ENCODE measurements around the gene APCS. TPM values are rescaled to one million over a fixed set of nuclear protein-coding genes. Genes with fewer than 3 reads are reported as not detected.

APCS gene
- total RNA-seq, 2 donors from 2014 or later: 0.84 TPM; not detected in 1

- H3K4me1 ChIP-seq: no peaks in the 10 kb centered on the region
- no peak overlapping the region for H3K9ac ChIP-seq (ENCODE audit: low read depth in 2 of 2, low read length in 2 of 2)
- no peak for TF ChIP-seq CTCF (IDR thresholded peaks at IDR 0.05)
- no peaks in the 10 kb centered on the region for H3K27me3 ChIP-seq
- intact Hi-C loops (cut with DNase I): no loop called here
- no peak for DNase-seq
- H3K4me3 ChIP-seq: no peak overlapping the region
- H3K9me3 ChIP-seq: no peaks in the 10 kb centered on the region
- no peak overlapping the region for H3K27ac ChIP-seq
- H3K36me3 ChIP-seq: no peaks in the 10 kb centered on the region
Measured at GRCh38 chr1:159560599-159560998, 27.0 kb upstream of the APCS start.

- TF ChIP-seq CTCF (IDR thresholded peaks at IDR 0.05): no peak
- H3K4me1 ChIP-seq: no peaks in the 10 kb centered on the region
- H3K4me3 ChIP-seq: no peak overlapping the region
- H3K27ac ChIP-seq: no peak overlapping the region
- H3K27me3 ChIP-seq: no peaks in the 10 kb centered on the region
- intact Hi-C loops (cut with DNase I): no loop called here
- H3K9ac ChIP-seq (ENCODE audit: low read depth in 2 of 2, low read length in 2 of 2): no peak overlapping the region
- H3K9me3 ChIP-seq: no peaks in the 10 kb centered on the region
- DNase-seq: no peak
- no peaks in the 10 kb centered on the region for H3K36me3 ChIP-seq
Measured at GRCh38 chr1:159561497-159561896, 26.1 kb upstream of the APCS start.

GRCh38 chr1:159562680-159563079 lies 24.9 kb upstream of the APCS start:
- no peaks in the 10 kb centered on the region for H3K4me1 ChIP-seq
- TF ChIP-seq CTCF (IDR thresholded peaks at IDR 0.05): no peak
- no peaks in the 10 kb centered on the region for H3K27me3 ChIP-seq
- H3K9me3 ChIP-seq: no peaks in the 10 kb centered on the region
- H3K27ac ChIP-seq: no peak overlapping the region
- intact Hi-C loops (cut with DNase I): no loop called here
- no peak for DNase-seq
- no peak overlapping the region for H3K4me3 ChIP-seq
- no peaks in the 10 kb centered on the region for H3K36me3 ChIP-seq
- H3K9ac ChIP-seq (ENCODE audit: low read depth in 2 of 2, low read length in 2 of 2): no peak overlapping the region

- H3K27ac ChIP-seq: no peak overlapping the region
- no peak for DNase-seq
- intact Hi-C loops (cut with DNase I): no loop called here
- H3K9me3 ChIP-seq: no peaks in the 10 kb centered on the region
- H3K4me3 ChIP-seq: no peak overlapping the region
- no peaks in the 10 kb centered on the region for H3K27me3 ChIP-seq
- no peak for TF ChIP-seq CTCF (IDR thresholded peaks at IDR 0.05)
- no peaks in the 10 kb centered on the region for H3K4me1 ChIP-seq
- H3K9ac ChIP-seq (ENCODE audit: low read depth in 2 of 2, low read length in 2 of 2): no peak overlapping the region
- no peaks in the 10 kb centered on the region for H3K36me3 ChIP-seq
Measured at GRCh38 chr1:159577446-159577845, 10.2 kb upstream of the APCS start.

- Histone ChIP-seq H3K9me3 (no peaks in the 10 kb centered on the region), H3K36me3 (no peaks in the 10 kb centered on the region), H3K27ac (no peak overlapping the region), H3K4me1 (no peaks in the 10 kb centered on the region), H3K4me3 (no peak overlapping the region), H3K9ac (ENCODE audit: low read depth in 2 of 2, low read length in 2 of 2) (no peak overlapping the region), H3K27me3 (no peaks in the 10 kb centered on the region)
- no peak for DNase-seq
- intact Hi-C loops (cut with DNase I): no loop called here
- TF ChIP-seq CTCF (IDR thresholded peaks at IDR 0.05): no peak
Measured at GRCh38 chr1:159580340-159580739, 7.3 kb upstream of the APCS start.

- H3K9ac ChIP-seq (ENCODE audit: low read depth in 2 of 2, low read length in 2 of 2): no peak overlapping the region
Measured at GRCh38 chr1:159581422-159581821, 6.2 kb upstream of the APCS start.

More at GRCh38 chr1:159581422-159581821, 6.2 kb upstream of the APCS start:
- Histone ChIP-seq H3K27me3 (no peaks in the 10 kb centered on the region), H3K9me3 (no peaks in the 10 kb centered on the region), H3K36me3 (no peaks in the 10 kb centered on the region), H3K27ac (no peak overlapping the region), H3K4me3 (no peak overlapping the region), H3K4me1 (no peaks in the 10 kb centered on the region)
- no peak for TF ChIP-seq CTCF (IDR thresholded peaks at IDR 0.05)
- no peak for DNase-seq
- intact Hi-C loops (cut with DNase I): no loop called here

Data from colonic mucosa (tissue), 4 donors.